GM21576 (cell line): ENCODE data around the gene FOXP1.

Experiments
- ATAC-seq: cut with Tn5 transposase; IDR thresholded peaks from one replicate; pipeline ENCODE4 v1.9.1; 2021; ENCODE audit warnings: mild to moderate bottlenecking, moderate library complexity; ENCODE audit not compliant: unreplicated experiment

The FOXP1 gene

GRCh38 chr3:71140477-71140876 is 443.1 kb downstream of the FOXP1 start:
- no peak for ATAC-seq

- ATAC-seq, result no peak
Observed at GRCh38 chr3:71139496-71139895, 444.0 kb downstream of the FOXP1 start.

- no peak for ATAC-seq
Observed at GRCh38 chr3:71138410-71138809, 445.1 kb downstream of the FOXP1 start.

GRCh38 chr3:71136276-71136675 is 447.3 kb downstream of the FOXP1 start:
- no peak for ATAC-seq

- ATAC-seq, result no peak
Observed at GRCh38 chr3:71135373-71136088, 448.0 kb downstream of the FOXP1 start.

- ATAC-seq, result no peak
Observed at GRCh38 chr3:71134521-71134920, 449.0 kb downstream of the FOXP1 start.

- ATAC-seq, result no peak
Observed at GRCh38 chr3:71133865-71134264, 449.7 kb downstream of the FOXP1 start.

- no peak for ATAC-seq
Observed at GRCh38 chr3:71132995-71133730, 450.4 kb downstream of the FOXP1 start.

GRCh38 chr3:71131375-71132314 is 451.9 kb downstream of the FOXP1 start:
- ATAC-seq, result no peak

- no peak for ATAC-seq
Observed at GRCh38 chr3:71130471-71131374, 452.8 kb downstream of the FOXP1 start.

GRCh38 chr3:71129611-71130431 is 453.7 kb downstream of the FOXP1 start:
- no peak for ATAC-seq

GRCh38 chr3:71128961-71129360 is 454.6 kb downstream of the FOXP1 start:
- no peak for ATAC-seq

GRCh38 chr3:71127844-71128243 is 455.7 kb downstream of the FOXP1 start:
- no peak for ATAC-seq

GRCh38 chr3:71127052-71127831 is 456.3 kb downstream of the FOXP1 start:
- ATAC-seq, result no peak

- no peak for ATAC-seq
Observed at GRCh38 chr3:71125738-71126137, 457.8 kb downstream of the FOXP1 start.

- ATAC-seq, result no peak
Observed at GRCh38 chr3:71124048-71124447, 459.5 kb downstream of the FOXP1 start.

GRCh38 chr3:71122641-71123040 is 460.9 kb downstream of the FOXP1 start:
- ATAC-seq, result no peak

GRCh38 chr3:71121429-71122167 is 461.9 kb downstream of the FOXP1 start:
- no peak for ATAC-seq
